ENCODE data around the gene KCNK4.

KCNK4 gene

GRCh38 chr11:64290352-64291261, 495 bp upstream of the KCNK4 start:
- no peak for DNase-seq (ENCODE audit: low read depth in 2 of 2)

DNA sequence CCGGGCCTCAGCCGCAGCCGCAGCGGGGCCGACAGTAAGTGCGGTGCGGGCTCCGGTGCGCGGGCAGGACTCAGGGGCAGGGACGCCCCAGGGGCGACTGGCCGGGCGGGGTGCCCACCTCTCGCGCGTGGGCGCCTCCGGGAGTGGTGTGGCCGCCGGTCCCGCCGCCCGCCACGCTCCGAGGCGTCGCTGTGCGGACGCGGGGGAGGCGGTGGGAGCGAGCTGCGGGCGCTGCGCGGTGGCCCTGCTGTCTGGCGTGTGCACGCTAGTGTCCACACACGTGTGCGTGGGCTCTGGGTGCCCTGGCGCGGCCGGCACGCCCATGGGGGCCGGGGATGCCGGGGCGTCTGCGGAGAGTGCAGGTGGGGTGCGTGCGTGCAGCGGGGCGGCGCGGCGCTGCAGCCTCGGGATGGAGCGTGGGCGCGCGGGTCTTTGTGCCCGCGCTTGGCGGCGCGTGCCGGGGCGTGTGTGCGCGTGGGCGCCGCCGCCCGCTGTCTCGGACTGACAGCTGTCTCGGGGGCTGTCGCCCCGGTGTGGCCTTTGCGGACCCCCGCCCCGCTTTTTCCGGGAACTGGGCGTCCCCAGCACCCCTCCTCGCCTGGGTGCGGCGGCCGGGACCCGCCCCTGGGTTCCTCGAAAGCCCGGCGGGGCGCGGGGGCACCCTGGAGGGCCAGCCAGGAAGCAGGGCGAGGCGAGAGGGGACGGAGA, 804 bp downstream of the KCNK4 start:
- no peak for DNase-seq (ENCODE audit: low read depth in 2 of 2)

DNA sequence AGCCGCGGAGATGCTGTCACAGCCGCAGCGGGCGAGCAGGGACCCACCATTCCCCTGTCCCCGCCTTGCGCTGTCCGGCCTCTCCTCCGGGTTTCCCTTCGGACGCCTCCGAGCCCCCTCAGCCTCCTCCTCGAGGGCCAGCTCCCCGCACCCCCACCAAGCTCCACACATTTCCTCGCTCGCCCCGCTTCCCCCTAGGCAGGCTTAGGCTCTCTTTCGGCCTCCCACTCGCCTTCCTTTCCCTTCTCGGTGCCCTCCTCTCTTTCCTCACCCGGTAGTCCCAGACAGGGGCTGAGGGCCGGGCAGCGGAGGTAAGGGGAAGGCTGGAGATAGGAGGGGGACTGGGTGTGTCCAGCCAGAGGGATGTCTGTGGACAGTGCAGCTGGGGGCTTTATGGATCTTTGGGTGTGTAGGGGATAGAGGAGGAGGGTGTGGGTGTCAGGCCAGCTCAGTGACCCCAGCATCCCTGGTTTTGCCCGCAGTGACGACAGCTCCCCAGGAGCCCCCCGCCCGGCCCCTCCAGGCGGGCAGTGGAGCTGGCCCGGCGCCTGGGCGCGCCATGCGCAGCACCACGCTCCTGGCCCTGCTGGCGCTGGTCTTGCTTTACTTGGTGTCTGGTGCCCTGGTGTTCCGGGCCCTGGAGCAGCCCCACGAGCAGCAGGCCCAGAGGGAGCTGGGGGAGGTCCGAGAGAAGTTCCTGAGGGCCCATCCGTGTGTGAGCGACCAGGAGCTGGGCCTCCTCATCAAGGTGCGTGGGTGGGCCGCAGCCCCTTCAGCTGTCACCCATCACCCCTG, 1.6 kb downstream of the KCNK4 start:
- no peak for DNase-seq (ENCODE audit: low read depth in 2 of 2)

GRCh38 chr11:64294774-64295173, 3.7 kb downstream of the KCNK4 start:
- no peak for DNase-seq (ENCODE audit: low read depth in 2 of 2)

DNA sequence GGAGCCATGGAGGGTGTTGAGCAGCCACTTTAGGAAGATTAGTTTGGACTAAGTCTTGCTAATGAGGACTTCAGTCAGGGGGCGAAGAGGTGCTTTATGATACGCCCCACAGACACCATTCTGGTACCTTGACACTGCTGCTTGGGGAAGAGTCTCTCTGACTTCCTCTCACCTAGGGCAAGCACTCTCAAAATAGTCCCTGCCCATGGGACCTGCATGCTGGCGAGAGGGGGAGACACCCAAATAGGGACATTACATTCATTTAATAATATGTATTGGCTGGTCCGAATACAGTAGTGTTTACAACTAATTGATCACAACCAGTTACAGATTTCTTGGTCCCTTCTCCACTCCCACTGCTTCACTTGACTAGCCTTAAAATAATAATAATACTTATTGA, 4.7 kb downstream of the KCNK4 start:
- no peak for DNase-seq (ENCODE audit: low read depth in 2 of 2)

GRCh38 chr11:64296236-64296635, 5.1 kb downstream of the KCNK4 start:
- DNase-seq (ENCODE audit: low read depth in 2 of 2) = no peak

GRCh38 chr11:64296830-64297698, 6.0 kb downstream of the KCNK4 start:
- no peak for DNase-seq (ENCODE audit: low read depth in 2 of 2)

GRCh38 chr11:64297699-64298358, 6.7 kb downstream of the KCNK4 start:
- DNase-seq (ENCODE audit: low read depth in 2 of 2) = no peak

DNA sequence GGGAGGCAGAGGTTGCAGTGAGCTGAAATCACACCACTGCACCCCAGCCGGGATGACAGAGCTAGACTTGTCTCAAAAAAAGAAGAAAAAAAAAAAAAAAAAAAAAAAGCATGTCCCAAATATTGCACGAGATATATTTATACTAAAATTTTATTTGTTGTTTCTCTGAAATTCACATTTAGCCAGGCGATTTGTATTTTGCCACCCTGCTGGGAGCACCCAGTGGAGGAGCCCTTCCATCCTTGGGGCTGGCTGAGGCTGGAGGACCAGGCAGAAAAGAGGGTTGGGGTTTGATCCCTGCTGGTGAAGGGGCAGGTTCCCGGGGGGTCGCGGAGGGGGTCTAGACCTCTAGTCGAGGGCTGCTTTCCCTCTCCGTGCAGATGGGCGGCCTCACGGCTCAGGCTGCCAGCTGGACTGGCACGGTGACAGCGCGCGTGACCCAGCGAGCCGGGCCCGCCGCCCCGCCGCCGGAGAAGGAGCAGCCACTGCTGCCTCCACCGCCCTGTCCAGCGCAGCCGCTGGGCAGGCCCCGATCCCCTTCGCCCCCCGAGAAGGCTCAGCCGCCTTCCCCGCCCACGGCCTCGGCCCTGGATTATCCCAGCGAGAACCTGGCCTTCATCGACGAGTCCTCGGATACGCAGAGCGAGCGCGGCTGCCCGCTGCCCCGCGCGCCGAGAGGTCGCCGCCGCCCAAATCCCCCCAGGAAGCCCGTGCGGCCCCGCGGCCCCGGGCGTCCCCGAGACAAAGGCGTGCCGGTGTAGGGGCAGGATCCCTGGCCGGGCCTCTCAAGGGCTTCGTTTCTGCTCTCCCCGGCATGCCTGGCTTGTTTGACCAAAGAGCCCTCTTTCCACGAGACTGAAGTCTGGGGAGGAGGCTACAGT, 8.1 kb downstream of the KCNK4 start:
- no peak for DNase-seq (ENCODE audit: low read depth in 2 of 2)

- DNase-seq (ENCODE audit: low read depth in 2 of 2) = no peak
Measured at GRCh38 chr11:64299847-64300648, 8.9 kb downstream of the KCNK4 start, which contains the start of gene CATSPERZ. Gene CATSPERZ (plus strand): TSS chr11:64300358. CDS start chr11:64300411, 53 bp downstream.

GRCh38 chr11:64303109-64304031, 12.3 kb downstream of the KCNK4 start:
- no peak for DNase-seq (ENCODE audit: low read depth in 2 of 2)

DNA sequence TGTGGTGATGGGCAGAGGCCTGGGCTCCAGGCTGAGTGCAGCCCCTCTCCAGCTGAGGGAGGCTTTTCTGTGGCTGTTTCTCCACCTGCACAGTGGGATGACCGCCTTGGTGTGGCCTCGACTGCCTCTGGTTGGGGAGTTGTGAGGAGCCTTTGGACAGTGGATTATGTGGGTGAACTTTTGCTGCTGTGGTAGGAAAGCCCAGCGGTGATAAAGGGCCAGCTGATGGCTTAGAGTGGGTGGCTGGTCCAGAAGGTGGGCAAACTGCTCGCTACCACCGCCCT, 12.9 kb downstream of the KCNK4 start:
- no peak for DNase-seq (ENCODE audit: low read depth in 2 of 2)

DNA sequence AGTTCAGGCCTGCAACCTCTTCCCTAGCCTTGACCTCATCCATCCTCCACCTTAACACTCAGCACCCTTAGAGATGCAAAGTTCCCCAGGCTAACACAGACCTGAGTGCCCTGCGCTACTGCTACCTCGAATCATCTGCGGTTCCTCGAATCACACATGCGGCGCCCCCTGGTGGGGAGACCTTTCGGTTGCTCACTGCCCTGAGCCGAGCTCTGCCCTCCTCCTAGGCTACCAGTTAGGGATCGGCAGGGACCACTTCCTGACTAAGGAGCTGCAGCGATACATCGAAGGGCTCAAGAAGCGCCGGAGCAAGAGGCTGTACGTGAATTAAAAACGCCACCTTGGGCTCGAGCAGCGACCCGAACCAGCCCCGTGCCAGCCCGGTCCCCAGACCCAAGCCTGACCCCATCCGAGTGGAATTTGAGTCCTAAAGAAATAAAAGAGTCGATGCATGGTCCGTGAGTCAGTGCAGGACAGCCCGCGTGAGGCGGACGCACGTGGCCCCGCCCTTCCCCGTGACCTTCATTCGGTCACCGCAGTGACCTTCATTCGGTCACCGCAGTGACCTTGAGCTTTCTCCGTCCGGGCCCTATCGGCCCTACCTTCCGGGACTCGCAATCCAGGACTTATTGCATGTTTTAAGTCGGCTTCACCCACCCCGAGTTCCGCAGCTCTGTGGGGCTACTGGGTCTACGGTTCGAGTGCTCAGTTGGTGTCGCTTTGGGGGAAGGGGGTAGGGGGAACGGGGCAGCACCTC, 13.4 kb downstream of the KCNK4 start:
- DNase-seq (ENCODE audit: low read depth in 2 of 2) = peak; percentile 95

- peak; percentile 99 to 100 for DNase-seq (ENCODE audit: low read depth in 2 of 2)
Measured at GRCh38 chr11:64305075-64305690, 14.1 kb downstream of the KCNK4 start, which contains the start of gene ESRRA. Gene ESRRA (plus strand): TSS chr11:64305524. CDS start chr11:64307180, 1,656 bp downstream.

DNA sequence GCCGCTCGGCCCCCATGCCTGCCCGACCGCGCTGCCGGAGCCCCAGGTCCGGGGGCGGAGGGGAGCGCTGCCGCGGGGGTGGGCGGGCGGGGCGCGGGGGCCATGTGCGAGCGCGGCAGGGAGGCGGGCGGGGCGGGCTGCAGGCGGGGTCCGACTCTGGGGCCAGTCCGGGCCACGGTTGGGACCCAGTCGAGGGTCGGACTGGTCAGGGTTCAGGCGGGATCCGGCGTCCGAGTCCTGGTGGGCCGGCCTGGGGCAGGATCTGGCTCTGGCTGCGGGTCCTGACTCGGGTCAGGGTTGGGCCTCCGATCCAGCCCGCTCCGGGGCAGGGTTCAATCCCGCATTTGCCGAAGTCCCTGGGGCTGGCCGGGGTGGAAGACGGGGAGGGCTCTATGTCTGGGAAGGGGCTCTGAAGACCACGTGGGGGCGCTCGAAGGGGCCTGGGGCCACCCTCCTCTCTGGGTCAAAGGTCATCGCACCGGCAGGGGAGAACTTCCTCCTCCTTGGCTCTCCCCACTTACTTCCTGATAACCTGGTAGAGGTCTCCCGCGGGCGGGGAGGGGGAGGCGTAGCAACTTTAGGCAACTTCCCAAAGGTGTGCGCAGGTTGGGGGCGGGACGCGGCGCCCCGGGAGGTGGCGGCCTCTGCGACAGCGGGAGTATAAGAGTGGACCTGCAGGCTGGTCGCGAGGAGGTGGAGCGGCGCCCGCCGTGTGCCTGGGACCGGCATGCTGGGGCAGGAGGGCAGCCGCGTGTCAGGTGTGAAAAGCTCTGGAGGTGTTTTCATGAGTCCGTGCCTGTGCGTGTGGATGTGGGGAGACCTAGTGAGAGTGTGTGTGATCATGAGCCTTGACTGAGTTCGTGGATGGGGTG, 14.8 kb downstream of the KCNK4 start:
- peak; percentile 63 to 72 for DNase-seq (ENCODE audit: low read depth in 2 of 2)

GRCh38 chr11:64306563-64306875, 15.4 kb downstream of the KCNK4 start:
- no peak for DNase-seq (ENCODE audit: low read depth in 2 of 2)
